HEK293 (cell line): ENCODE results near the gene PRKCE.

Experiments used
- CTCF ChIA-PET: fragments of 350-600 bp; formaldehyde crosslinking; extraction: SDS; loops from one replicate; lab custom pipeline; 2021; ENCODE audit warnings: antibody characterized with exemption; lab: Yijun Ruan, JAX
- POLR2A ChIA-PET: fragments of 300-600 bp; formaldehyde crosslinking; extraction: SDS; loops from one replicate; lab custom pipeline; 2020; ENCODE audit warnings: antibody characterized with exemption, inconsistent platforms; lab: Yijun Ruan, JAX
- H3K27ac ChIP-seq: fragments of 200-500 bp; sonication (Bioruptor generic); 2 replicates; pipeline ENCODE4 v1.5.1; 2014; ENCODE audit warnings: low read depth, low read length, control low read depth, inconsistent platforms; ENCODE audit errors: extremely low read depth
- H3K36me3 ChIP-seq, 2 experiments: fragments of 200-500 bp in 1 of 2; sonication (Bioruptor generic) in 1 of 2; 1 replicate in 1 of 2; 2 replicates in 1 of 2; pipeline ENCODE4 v1.5.1; 2014 to 2017; ENCODE audit warnings: inconsistent platforms in 2 of 2, low read length in 2 of 2; ENCODE audit not compliant: control insufficient read depth in 2 of 2, insufficient read depth in 1 of 2
- H3K4me1 ChIP-seq: fragments of 200-500 bp; sonication (Bioruptor generic); 2 replicates; pipeline ENCODE4 v1.5.1; 2014; ENCODE audit warnings: mild to moderate bottlenecking, low read length, inconsistent platforms; ENCODE audit not compliant: control insufficient read depth, insufficient read depth
- H3K4me3 ChIP-seq: 2 replicates; pipeline ENCODE4 v1.5.1; 2011; ENCODE audit warnings: low read depth, mild to moderate bottlenecking, control low read depth, low read length, moderate library complexity
- H3K9me3 ChIP-seq: fragments of 200-500 bp; sonication (Bioruptor generic); 2 replicates; pipeline ENCODE4 v1.5.1; 2014; ENCODE audit warnings: low read depth, low read length, inconsistent platforms; ENCODE audit not compliant: control insufficient read depth, insufficient read depth
- EGR2 ChIP-seq: fragments of 450-650 bp; formaldehyde crosslinking; IDR thresholded peaks from 2 replicates; pipeline ENCODE4 v1.5.1; 2016; ENCODE audit warnings: low read depth, missing biosample characterization, missing genetic modification characterization
- FEZF1 ChIP-seq: fragments of 450-650 bp; formaldehyde crosslinking; IDR thresholded peaks from 2 replicates; pipeline ENCODE4 v1.5.1; 2016; ENCODE audit warnings: missing biosample characterization, missing genetic modification characterization
- OVOL3 ChIP-seq: fragments of 450-650 bp; formaldehyde crosslinking; IDR thresholded peaks from 2 replicates; pipeline ENCODE4 v1.5.1; 2016; ENCODE audit warnings: missing biosample characterization, missing genetic modification characterization
- PRDM10 ChIP-seq: fragments of 450-650 bp; formaldehyde crosslinking; IDR thresholded peaks from 2 replicates; pipeline ENCODE4 v1.5.1; 2016; ENCODE audit warnings: missing biosample characterization, missing genetic modification characterization
- PRDM6 ChIP-seq: fragments of 450-650 bp; formaldehyde crosslinking; IDR thresholded peaks from 2 replicates; pipeline ENCODE4 v1.5.1; 2017; ENCODE audit warnings: missing biosample characterization, missing genetic modification characterization
- REST ChIP-seq: fragments of 450-650 bp; formaldehyde crosslinking; IDR thresholded peaks from 2 replicates; pipeline ENCODE4 v1.5.1; 2016; ENCODE audit warnings: missing biosample characterization, missing genetic modification characterization
- SCRT2 ChIP-seq: fragments of 450-650 bp; formaldehyde crosslinking; IDR thresholded peaks from 2 replicates; pipeline ENCODE4 v1.5.1; 2016; ENCODE audit warnings: missing biosample characterization, missing genetic modification characterization
- SP7 ChIP-seq: fragments of 450-650 bp; formaldehyde crosslinking; IDR thresholded peaks from 2 replicates; pipeline ENCODE4 v1.5.1; 2016; ENCODE audit warnings: missing biosample characterization, missing genetic modification characterization
- WT1 ChIP-seq: fragments of 450-650 bp; formaldehyde crosslinking; IDR thresholded peaks from 2 replicates; pipeline ENCODE4 v1.5.1; 2016; ENCODE audit warnings: missing biosample characterization, missing genetic modification characterization
- ZBTB17 ChIP-seq: fragments of 450-650 bp; formaldehyde crosslinking; IDR thresholded peaks from 2 replicates; pipeline ENCODE4 v1.5.1; 2016; ENCODE audit warnings: missing biosample characterization, missing genetic modification characterization
- ZBTB20 ChIP-seq: fragments of 450-650 bp; formaldehyde crosslinking; IDR thresholded peaks from 2 replicates; pipeline ENCODE4 v1.5.1; 2016; ENCODE audit warnings: missing biosample characterization, missing genetic modification characterization
- ZEB2 ChIP-seq: fragments of 450-650 bp; formaldehyde crosslinking; IDR thresholded peaks from 2 replicates; pipeline ENCODE4 v1.5.1; 2016; ENCODE audit warnings: missing biosample characterization, missing genetic modification characterization
- ZFHX2 ChIP-seq: fragments of 450-650 bp; formaldehyde crosslinking; conservative IDR thresholded peaks from 2 replicates; pipeline ENCODE4 v1.5.1; 2016; ENCODE audit warnings: missing biosample characterization, missing genetic modification characterization
- ZFP3 ChIP-seq: fragments of 450-650 bp; formaldehyde crosslinking; IDR thresholded peaks from 2 replicates; pipeline ENCODE4 v1.5.1; 2016; ENCODE audit warnings: low read depth, missing biosample characterization, missing genetic modification characterization
- ZNF157 ChIP-seq: fragments of 450-650 bp; formaldehyde crosslinking; IDR thresholded peaks from 2 replicates; pipeline ENCODE4 v1.5.1; 2016; ENCODE audit warnings: missing biosample characterization, missing genetic modification characterization
- ZNF184 ChIP-seq: fragments of 450-650 bp; IDR thresholded peaks from 2 replicates; pipeline ENCODE4 v1.5.1; 2018; ENCODE audit warnings: missing biosample characterization, mild to moderate bottlenecking, missing genetic modification characterization
- ZNF266 ChIP-seq: fragments of 450-650 bp; formaldehyde crosslinking; IDR thresholded peaks from 2 replicates; pipeline ENCODE4 v1.5.1; 2016; ENCODE audit warnings: missing biosample characterization, missing genetic modification characterization, low read depth
- ZNF366 ChIP-seq: fragments of 450-650 bp; formaldehyde crosslinking; conservative IDR thresholded peaks from 2 replicates; pipeline ENCODE4 v1.5.1; 2016; ENCODE audit warnings: missing biosample characterization, missing genetic modification characterization
- ZNF398 ChIP-seq: fragments of 450-650 bp; formaldehyde crosslinking; IDR thresholded peaks from 2 replicates; pipeline ENCODE4 v1.5.1; 2017; ENCODE audit warnings: missing biosample characterization, missing genetic modification characterization
- ZNF555 ChIP-seq: fragments of 450-650 bp; formaldehyde crosslinking; conservative IDR thresholded peaks from 2 replicates; pipeline ENCODE4 v1.5.1; 2017; ENCODE audit warnings: missing biosample characterization, mild to moderate bottlenecking, missing genetic modification characterization, inconsistent platforms
- ZNF585B ChIP-seq: fragments of 450-650 bp; formaldehyde crosslinking; IDR thresholded peaks from 2 replicates; pipeline ENCODE4 v1.5.1; 2016; ENCODE audit warnings: missing biosample characterization, missing genetic modification characterization
- ZNF600 ChIP-seq: fragments of 450-650 bp; formaldehyde crosslinking; IDR thresholded peaks from 2 replicates; pipeline ENCODE4 v1.5.1; 2016; ENCODE audit warnings: missing biosample characterization, missing genetic modification characterization
- ZNF623 ChIP-seq: fragments of 450-650 bp; formaldehyde crosslinking; IDR thresholded peaks from 2 replicates; pipeline ENCODE4 v1.5.1; 2016; ENCODE audit warnings: missing biosample characterization, missing genetic modification characterization
- ZNF624 ChIP-seq: fragments of 450-650 bp; formaldehyde crosslinking; IDR thresholded peaks from 2 replicates; pipeline ENCODE4 v1.5.1; 2017; ENCODE audit warnings: missing biosample characterization, missing genetic modification characterization
- ZNF629 ChIP-seq: fragments of 450-650 bp; formaldehyde crosslinking; IDR thresholded peaks from 2 replicates; pipeline ENCODE4 v1.5.1; 2017; ENCODE audit warnings: missing biosample characterization, missing genetic modification characterization
- ZNF660 ChIP-seq: fragments of 450-650 bp; IDR thresholded peaks from 2 replicates; pipeline ENCODE4 v1.5.1; 2018; ENCODE audit warnings: missing biosample characterization, mild to moderate bottlenecking, missing genetic modification characterization
- ZNF792 ChIP-seq: fragments of 450-650 bp; formaldehyde crosslinking; IDR thresholded peaks from 2 replicates; pipeline ENCODE4 v1.5.1; 2016; ENCODE audit warnings: missing biosample characterization, missing genetic modification characterization

The PRKCE gene

GRCh38 chr2:45821558-45822271 is 170.2 kb downstream of the PRKCE start:
- CTCF ChIA-PET = interaction anchor here (0.7 kb wide), 1 partner anchor 42 kb away, joined by 4 read pairs; no protein-coding TSS in a partner anchor
- Histone ChIP-seq H3K27ac (no peak overlapping the region; the same call in 1 of the 2 replicates), H3K36me3 (no peaks in the 10 kb centered on the region), H3K4me1 (peaks cover 8% of the 10 kb centered on the region), H3K4me3 (no peak overlapping the region), H3K9me3 (no peaks in the 10 kb centered on the region)
- POLR2A ChIA-PET = interaction anchor here (1.0 kb wide), 1 partner anchor 9 kb away, joined by 3 read pairs; no protein-coding TSS in a partner anchor
- TF ChIP-seq ZNF184 (tag by site-specific recombination) = peak; percentile 41; the same call in 1 of the 2 replicates
- 0 out of 2 replicates have a peak, but pooled peaks have one; percentile 45 for TF ChIP-seq ZFHX2 (tag by site-specific recombination)
- TF ChIP-seq ZEB2 (tag by site-specific recombination) = peak; percentile 61; the same call in 1 of the 2 replicates
- 0 out of 2 replicates have a peak, but pooled peaks have one; percentile 35 for TF ChIP-seq ZNF660 (tag by site-specific recombination)
- TF ChIP-seq PRDM6 (tag by site-specific recombination) = peak; percentile 54; the same call in 1 of the 2 replicates
- TF ChIP-seq ZNF624 (tag by site-specific recombination) = no peak
- no peak for TF ChIP-seq ZNF157 (tag by site-specific recombination)
- no peak for TF ChIP-seq ZNF555 (tag by site-specific recombination)
- TF ChIP-seq ZNF366 (tag by site-specific recombination) = peak; percentile 51
- TF ChIP-seq WT1 = 0 out of 2 replicates have a peak, but pooled peaks have one; percentile 33
- no peak for TF ChIP-seq ZNF623 (tag by site-specific recombination)
- peak; percentile 3; the same call in 1 of the 2 replicates for TF ChIP-seq EGR2
- TF ChIP-seq ZNF629 = 0 out of 2 replicates have a peak, but pooled peaks have one; percentile 42
- no peak for TF ChIP-seq ZNF266 (tag by site-specific recombination)
- TF ChIP-seq SP7 (tag by site-specific recombination) = peak; percentile 52; the same call in 1 of the 2 replicates
- no peak for TF ChIP-seq ZNF792 (tag by site-specific recombination)
- peak; percentile 29 for TF ChIP-seq ZBTB20 (tag by site-specific recombination)
- TF ChIP-seq REST (tag by site-specific recombination) = 0 out of 2 replicates have a peak, but pooled peaks have one; percentile 16
- TF ChIP-seq ZBTB17 (tag by site-specific recombination) = peak; percentile 78; the same call in 1 of the 2 replicates
- peak; percentile 74 for TF ChIP-seq ZNF585B (tag by site-specific recombination)
- TF ChIP-seq SCRT2 (tag by site-specific recombination) = peak; percentile 83
- TF ChIP-seq ZNF398 (tag by site-specific recombination) = 0 out of 2 replicates have a peak, but pooled peaks have one; percentile 8
- no peak for TF ChIP-seq OVOL3 (tag by site-specific recombination)
- TF ChIP-seq FEZF1 (tag by site-specific recombination) = peak; percentile 73
- peak; percentile 78 for TF ChIP-seq PRDM10
- peak; percentile 75 for TF ChIP-seq ZNF600 (tag by site-specific recombination)
- TF ChIP-seq ZFP3 (tag by site-specific recombination) = no peak
